Right lobe of liver (tissue), 4 donors: ENCODE data around the gene ANK2.

Experiments
- CTCF ChIP-seq, 4 donors: fragments of 200-600 bp in 3 of 4; fragments of 450-650 bp in 1 of 4; IDR thresholded peaks; one replicate each; pipeline versions ENCODE4 v1.5.1 to v1.8.0; 2016 to 2022; ENCODE audit warnings: antibody characterized with exemption in 4 of 4, mild to moderate bottlenecking in 2 of 4
- POLR2A ChIP-seq: fragments of 450-650 bp; IDR thresholded peaks from one replicate; pipeline ENCODE4 v1.6.1; 2017; ENCODE audit warnings: antibody characterized with exemption, mild to moderate bottlenecking
- donor health status: DM: no; HTN: no; CAD: no.
- donor health status: DM: no; HTN: no; CAD: no.
- donor health status: DM: no; HTN: yes; CAD: no.

- TF ChIP-seq CTCF (IDR thresholded peaks at IDR 0.05) = no peak
- TF ChIP-seq POLR2A = no peak
Measured at GRCh38 chr4:113394108-113394729, 344.8 kb downstream of the ANK2 start.
